ENCODE measurements around the gene CFAP298.
A peak's percentile ranks its signal among the peaks of the same experiment; 100 is the strongest.
"Not testable (repeated sequence)": the region's sequence is repeated elsewhere in the genome, so short reads cannot be mapped to it uniquely, and the experiment has no call there.

CFAP298 gene, protein sequence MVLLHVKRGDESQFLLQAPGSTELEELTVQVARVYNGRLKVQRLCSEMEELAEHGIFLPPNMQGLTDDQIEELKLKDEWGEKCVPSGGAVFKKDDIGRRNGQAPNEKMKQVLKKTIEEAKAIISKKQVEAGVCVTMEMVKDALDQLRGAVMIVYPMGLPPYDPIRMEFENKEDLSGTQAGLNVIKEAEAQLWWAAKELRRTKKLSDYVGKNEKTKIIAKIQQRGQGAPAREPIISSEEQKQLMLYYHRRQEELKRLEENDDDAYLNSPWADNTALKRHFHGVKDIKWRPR

DNA sequence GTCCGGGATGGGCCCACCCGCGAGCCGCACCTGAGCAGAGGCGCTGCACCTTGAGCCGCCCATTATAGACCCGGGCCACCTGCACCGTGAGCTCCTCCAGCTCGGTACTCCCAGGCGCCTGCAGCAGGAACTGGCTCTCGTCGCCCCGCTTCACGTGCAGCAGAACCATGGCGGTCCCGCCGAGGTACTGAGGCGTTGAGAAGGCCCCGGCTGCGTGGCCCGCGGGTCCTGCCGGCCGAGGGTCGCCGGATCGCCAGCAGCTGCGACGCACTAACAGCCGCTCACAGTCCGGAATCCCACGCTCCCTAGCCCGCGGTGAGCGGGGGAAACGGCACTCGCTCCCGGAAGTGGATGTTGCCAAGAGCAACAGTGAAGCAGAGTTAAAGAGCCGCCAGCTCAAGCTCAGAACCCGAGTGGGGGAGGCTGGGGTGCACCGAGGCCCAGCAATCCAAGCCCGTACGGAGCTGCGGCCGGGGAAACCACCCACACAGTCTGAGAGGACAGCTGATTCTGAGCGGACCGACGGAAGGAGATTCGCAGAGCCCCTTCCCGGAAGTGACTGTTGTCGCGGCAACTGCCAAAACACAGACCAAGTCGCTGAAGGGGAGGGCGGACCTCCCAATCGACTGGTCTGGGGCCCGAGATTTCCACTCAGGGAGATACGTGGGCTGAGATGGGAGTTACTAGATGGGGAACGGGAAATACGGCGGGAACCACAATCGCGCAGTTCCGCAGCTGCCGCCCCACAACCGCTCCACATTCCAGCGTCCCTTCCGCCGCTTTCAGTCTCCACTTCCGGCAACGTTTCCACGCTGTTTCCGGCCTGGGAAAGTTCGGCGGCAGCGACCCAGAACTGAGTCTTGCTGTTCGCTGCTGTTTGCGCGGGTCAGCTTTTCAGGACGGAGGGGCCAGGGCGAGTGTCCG is at the start of gene CFAP298:
Gene CFAP298, minus strand, starts transcription at position 303 of the 924 bp plus-strand sequence. Its CDS starts 134 bp downstream, at position 169.
- DNase-seq, result peak; percentile 93

DNA sequence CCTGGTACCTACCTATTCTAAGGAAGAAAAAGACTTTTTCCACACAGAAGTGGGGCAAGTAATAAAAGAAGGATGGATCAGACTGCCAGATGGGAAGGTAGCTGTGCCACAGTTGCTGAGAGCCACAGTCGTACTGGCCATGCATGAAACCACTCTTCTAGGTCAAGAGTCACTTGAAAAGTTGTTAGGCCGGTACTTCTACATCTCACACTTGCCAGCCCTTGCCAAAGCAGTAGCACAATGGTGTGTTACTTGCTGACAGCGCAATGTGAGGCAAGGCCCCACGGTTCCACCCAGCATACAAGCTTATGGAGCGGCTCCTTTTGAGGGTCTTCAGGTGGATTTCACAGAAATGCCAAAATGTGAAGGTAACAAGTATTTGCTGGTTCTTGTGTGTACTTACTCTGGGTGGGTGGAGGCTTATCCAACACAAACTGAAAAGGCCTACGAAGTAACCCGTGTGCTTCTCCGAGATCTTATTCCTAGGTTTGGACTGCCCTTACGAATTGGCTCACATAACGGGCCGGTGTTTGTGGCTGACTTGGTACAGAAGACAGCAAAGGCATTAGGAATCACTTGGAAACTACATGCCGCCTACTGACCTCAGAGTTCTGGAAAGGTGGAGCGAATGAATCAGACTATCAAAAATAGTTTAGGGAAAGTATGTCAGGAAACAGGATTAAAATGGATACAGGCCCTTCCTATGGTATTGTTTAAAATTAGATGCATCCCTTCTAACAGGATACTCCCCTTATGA is 49.0 kb upstream of the CFAP298 start:
- DNase-seq, result not testable (repeated sequence)

DNA sequence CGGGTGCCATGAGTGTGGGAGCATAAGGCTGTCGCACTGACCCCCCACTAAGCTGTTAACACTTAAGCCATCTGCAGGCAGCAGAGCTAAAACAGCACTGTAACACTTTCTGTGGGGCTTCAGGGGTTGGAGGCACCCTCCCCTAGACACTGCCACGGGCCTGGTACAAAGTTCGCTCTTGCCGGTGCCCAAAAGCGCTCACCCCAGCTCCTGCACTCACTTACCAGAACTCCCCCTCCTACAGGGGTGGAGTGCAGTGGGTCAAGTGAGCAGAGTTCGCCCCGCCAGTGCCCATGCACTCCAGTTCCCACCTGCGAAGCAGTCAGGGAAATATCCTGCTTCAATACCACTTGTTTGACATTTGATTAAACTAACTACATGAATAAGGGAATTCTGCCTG is 46.3 kb upstream of the CFAP298 start:
- DNase-seq, result no peak

DNA sequence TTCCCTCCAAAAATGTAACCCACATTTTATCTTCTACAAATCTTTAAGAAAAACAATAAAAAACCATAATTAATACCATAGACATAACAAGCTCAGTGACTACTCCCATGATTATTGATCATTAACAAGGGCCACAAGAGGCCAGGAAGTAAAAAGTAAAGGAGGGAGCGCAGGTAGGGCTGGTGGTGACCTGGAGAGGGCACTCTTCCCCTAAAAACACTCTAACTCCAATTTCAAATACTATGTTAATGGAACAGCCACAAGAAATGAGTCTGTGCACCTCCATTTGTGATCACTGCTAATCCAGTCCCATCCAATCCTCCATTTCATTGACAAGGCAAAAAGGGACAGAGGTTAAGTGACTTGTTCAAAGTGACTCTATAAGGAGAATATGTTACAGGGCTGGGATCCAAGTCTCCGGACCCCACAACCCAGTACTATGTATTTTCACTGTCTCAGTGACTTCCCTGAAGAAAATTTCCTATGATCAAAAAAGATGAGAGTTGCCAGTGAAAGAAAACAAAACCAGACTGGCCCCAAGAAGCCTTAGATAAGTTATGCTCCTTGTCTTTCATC is 41.2 kb upstream of the CFAP298 start:
- DNase-seq, result peak; percentile 64

DNA sequence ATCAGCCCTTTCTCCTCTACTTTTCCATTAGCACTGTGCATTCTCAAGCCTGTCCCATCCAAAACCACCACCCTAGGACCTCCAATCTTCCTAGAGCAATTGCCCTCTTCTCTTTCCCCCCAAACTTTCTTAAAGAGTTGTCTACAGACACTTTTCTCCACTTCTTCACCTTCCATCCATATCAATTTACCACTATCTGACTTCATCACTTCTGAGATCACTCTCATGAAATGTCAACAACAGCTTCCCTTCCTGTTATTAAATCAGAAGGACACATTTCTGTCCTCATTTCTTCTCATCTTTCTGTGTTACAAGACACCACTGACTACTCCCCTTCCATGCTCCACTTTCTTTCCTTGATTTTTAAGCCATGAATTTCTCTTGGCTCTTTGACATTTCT is 36.0 kb upstream of the CFAP298 start:
- no peak for DNase-seq

DNA sequence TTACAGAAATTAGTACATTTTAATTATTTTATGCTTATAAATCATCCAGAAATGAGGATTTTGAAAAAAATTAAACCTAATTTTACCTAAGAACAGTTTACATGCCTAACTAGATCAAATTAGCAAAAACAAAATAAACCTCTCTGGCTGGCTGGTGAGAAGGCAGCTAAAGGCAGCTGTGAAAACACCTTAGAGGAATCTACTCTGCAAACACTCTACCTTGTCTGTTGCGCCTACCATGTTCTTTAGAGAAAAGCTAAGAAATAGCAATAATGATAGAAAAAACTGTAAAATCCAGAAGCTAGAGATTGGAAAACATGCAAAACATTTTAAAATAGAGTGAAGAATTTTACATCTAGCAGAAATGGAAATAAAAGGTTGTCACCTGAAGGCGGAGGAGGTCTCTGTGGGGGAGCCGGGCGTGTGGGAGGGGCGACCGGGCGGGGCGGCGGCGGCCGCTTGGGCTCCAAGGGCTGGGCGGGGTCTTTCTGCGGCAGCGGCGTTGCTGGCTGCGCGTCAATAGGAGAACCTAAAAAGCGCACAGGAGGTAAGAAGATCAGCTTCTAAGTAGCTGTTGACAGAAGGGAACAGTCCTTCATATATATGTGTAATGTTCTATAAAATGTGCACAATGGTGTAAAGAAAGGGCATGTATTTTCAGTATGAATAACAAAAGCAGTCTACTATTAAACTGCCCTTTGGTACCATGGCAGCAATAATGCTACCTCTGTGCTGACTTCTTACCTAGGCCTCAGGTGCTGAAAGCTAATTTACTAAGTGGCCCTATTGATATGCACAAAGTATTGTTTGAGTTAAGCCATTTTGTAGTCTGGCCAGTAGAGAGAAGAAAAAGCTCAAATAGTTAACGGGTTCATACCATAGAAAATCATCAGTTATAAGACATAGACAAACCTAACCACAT is 33.3 kb upstream of the CFAP298 start:
- no peak for DNase-seq

DNA sequence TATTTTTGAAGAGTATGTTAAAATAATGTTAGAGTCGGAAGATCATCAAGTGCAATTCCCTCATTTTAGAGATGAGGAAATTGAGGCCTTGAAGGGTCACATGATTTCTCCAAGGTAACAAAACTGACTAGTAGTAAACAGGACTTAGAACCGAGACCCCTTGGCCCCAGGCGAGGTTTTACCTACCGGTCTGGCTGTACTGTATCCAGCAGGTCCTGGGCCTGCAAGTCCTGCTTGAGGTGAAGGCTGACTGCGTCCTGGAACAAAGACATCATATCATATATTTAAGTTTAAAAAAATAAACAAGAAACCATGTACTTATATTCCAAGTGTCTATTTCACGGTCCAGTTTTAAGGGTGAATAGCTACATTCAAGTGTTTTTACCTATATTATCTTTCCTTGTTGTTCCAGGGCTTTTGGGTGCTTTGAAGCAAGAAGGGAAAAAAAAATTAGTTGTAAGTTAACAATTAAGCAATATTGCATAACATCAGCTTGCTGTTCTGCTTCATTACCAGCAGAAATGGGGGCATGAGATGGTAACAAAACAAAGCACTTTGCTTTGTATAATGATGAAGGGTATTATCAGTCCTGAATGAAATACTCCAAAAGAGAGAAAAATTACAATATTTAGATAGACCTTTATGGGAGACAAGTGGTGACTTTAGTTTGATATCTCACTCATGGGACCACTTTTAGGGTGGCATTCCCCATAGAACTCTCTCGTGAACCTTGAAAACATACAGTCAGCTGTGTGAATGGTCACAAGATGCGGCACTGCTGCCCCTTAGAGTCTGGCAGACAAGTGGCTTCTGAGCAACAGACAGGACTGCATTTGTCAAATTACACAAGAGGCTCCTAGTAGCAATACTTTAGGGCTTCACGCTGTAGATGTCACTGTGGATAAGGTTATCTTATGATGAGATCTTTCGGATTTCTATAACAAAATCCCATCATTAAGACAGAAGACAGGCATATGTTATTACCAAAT is 29.8 kb upstream of the CFAP298 start:
- DNase-seq, result no peak

DNA sequence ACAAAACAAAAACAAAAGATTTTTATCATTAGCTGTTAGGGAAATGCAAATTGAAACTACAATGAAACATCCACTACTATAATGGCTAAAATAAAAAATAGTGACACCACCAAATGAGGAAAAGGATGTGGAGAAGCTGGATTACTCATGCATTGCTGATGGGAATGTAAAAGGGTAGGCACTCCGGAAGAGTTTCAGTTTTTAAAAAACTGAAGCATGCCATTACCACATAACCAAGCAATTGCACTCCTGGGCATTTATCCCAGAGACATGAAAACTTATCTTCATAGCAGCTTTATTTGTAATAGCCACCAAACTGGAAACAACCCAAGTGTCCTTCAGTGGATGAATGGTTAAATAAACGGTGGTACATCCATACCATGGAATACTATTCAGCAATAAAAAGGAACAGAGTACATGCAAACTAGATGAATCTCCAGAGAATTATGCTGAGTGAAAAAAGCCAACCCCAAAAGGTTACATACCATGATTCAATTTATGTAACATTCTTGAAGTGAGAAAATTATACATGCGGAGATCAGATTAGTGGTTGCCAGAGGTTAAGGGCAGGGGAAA is 14.5 kb upstream of the CFAP298 start:
- DNase-seq, result no peak

DNA sequence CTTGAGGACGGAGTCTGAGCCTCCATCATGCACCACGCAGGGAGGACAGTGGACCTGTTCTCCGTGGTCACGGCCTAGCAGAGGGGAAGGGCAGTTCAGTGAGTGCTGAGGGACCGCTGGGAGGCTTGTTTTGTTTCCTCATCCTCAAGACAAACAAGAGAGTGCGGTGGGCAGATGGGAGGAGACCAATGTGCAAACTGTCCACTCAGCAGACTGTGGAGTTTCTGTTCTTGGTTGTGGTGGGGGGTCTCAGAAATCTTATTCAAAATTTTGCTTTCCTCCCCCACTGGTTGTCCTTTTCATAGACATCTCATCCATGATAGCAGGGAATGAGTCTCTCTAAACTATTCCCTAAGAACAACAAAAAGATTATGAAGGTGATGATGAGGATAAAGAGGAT is 6.0 kb upstream of the CFAP298 start:
- DNase-seq, result not testable (repeated sequence)

DNA sequence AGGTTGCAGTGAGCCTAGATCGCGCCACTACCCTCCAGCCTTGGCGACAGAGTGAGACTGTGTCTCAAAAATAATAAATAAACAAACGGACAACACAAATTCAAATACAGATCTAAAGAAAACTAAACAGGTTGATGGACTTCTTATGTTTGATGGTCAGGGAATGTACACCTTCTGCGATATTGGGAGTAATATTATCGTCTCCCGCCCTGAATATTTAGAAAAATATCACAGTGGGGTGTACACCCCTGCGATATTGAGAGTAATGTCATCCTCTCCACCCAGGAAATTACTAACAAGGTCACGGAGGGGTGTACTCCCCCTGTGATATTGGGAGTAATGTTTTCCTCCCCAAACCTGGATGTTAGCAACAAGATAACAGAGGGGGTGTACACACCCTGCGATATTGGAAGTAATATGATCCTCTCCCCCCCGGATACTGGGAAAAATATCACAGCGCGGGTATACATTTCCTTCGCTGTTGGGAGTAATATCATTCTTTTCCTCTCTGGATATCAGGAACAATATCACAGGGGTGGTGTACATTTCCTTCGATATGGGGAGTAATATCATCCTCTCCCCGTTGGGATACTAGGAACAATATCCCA is 1.4 kb upstream of the CFAP298 start:
- no peak for DNase-seq

DNA sequence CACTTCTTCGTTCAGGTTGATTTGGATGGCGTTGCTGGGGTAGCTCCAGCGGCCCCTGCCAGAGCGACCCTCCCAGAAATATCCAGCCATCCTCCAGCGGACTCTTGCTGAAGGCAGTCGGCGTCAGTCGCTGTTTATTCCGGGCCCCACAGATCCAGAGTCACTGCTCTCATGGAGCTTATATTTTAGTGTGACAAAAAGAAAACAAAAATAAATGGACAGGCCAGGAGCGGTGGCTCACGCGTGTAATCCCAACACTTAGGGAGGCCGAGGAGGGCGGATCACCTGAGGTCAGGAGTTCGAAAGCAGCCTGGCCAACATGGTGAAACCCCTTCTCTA is 791 bp upstream of the CFAP298 start:
- no peak for DNase-seq

DNA sequence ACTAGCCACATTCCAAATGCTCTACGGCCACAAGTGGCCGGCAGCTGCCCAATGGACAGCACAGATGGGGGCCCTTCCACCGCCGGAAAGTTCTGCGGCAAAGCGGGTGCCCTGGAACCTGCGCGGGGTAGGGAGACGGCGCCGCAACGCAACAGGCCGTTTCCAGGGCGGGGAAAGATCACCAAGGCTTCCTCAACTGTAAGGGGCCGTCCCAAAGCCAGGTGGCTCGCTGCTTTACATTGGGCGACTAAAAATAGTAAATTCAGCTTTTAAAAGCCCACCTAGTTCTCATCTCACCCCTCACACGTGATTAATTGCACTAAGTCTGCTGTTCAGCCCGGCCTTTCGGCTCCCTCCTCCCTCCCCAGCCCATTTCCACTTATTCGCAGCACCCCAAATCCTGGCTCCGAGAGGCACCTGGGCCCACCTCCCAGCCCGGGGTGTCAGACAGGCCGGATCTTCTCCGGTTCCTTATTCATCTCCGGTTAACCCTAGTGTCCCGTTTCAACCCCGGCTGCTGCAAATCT is 643 bp downstream of the CFAP298 start:
- peak; percentile 54 for DNase-seq

DNA sequence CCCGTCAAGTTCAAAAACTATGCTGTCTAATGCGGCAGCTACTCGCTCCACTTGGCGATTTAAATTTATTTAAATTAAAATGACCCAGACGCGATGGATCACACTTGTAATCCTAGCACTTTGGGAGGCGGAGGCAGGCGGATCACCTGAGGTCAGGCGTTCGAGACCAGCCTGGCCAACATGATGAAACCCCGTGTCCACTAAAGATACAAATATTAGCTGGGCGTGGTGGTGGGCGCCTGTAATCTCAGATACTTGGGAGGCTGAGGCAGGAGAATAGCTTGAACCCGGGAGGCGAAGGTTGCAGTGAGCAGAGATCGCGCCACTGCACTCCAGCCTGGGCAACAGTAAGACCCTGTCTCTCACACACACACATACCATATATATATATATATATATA is 1.2 kb downstream of the CFAP298 start:
- not testable (repeated sequence) for DNase-seq

DNA sequence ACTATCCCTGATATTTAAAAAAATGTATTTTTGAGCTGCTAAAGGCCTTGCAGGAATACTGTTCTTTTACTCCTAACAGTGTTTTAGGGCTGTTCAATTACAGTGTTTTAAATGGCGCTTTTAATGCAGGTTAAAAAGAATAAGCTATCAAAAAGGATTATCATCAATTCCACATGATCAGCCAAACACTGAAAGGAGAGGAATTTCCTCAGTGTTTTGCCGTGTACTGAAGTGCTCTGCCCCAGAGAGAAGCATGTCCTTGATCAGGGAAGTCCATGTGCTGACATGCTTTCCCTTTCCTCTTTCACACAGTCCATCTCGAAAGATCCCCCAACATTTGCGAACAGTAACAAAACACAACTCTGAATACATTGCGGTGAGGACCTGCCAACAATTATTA is 3.3 kb downstream of the CFAP298 start:
- DNase-seq, result no peak

DNA sequence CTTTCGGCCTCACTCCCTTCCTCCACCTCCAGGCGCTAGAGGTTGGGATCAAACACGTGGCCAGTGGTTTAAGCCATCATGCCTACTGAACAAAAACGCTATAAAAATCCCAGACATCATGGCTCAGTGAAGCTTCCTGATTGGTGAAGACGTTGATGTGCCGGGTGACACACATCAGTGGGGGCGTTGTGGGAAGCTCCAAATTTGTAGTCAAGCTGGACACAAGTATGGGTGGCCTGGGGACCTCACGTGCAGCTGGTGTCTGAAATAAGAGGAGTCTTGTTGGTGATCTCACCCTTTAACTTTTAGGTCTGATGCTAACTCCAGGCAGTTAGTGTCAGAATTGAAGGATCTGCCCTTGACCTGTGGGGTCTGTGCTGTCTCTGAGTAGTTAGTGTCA is 6.7 kb downstream of the CFAP298 start:
- DNase-seq, result no peak

DNA sequence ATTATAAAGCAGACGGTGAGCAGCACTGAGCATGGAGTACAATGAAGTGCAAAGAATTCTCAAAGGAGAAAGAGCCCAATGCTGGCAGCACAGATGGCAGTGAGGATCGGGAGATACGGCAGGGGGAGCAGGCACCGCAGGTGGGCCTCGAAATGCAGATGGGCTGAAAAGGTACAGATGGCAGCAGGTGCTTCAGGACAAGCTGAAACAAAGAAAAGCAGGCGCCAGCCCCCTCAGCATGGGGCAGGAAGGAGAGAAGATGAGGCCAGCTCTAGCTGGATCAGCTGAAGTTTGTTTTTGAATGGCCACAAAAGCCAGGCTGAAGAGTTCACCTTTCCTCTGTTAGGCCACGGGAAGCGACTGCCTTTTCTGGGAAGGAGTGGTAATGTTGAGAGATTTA is 7.7 kb downstream of the CFAP298 start:
- no peak for DNase-seq

DNA sequence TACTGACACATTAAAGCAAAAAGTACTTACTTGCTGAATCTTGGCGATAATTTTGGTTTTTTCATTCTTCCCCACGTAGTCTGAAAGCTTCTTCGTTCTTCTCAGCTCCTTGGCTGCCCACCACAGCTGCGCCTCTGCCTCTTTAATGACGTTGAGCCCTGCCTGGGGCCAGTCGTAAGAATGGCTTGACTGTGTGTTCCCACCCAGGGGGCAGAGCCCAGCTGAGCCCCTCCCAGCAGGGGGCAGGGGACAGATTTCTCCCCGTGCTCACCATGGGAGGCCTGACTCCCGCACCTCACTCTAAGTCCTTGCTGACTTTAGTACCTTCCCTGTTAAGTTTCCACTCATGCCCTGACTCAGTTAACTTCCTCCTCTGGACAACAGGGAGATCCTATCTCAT is 9.0 kb downstream of the CFAP298 start:
- DNase-seq, result no peak

DNA sequence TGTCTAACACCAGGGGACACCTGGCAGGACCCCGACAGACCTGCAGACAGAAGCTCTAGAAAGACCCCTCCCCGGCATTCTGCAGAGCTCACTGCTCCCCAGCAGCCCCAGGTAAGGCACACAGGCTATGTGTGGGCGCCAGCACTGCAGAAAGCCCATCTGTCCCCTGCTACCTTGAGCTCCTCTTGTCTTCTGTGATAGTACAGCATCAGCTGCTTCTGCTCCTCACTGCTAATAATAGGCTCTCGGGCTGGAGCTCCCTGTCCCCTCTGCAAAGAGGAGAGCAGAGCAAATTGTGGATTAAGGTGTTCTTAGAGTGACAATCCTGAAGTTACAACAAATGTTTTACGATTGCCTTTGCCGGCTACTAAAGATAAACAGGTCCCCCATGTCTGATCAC is 10.1 kb downstream of the CFAP298 start:
- no peak for DNase-seq

DNA sequence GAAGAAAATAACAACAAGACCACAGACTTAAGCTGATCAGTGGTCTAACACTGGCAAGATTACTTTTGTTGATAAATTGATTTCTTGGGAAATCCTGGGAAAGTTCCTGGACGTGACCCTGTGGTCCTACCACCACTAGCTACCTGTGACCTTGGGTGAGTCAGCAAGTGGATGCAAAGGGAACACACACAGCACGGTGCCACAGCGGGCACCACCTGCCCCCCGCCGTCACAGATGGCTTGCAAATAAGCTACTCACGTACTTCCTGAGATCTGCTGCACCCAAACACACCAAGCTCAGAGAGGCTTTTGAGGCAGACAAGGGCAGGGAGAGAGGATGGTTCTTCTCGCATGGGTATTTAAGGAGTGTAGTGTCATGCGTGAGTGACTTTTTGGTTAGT is 12.7 kb downstream of the CFAP298 start:
- DNase-seq, result no peak

DNA sequence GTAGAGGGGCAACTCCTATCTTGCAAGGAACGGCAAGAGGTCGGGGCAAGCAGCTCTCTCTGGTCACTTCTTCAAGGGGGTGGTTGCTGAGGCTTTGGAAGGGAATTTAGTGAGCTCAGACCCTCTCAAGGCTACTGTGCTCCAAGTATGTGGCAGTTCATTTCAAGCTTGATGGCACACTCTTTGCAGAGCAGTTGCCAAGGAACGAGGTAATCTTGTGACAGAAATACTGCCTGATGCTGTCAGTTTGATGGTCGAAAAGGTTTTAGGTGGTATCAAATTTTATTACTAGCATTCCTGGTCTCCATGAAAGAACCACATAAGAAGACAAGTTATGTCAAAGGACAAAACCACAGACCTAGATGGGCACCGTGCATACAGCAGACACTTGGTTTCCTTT is 13.1 kb downstream of the CFAP298 start:
- no peak for DNase-seq

All from hematopoietic multipotent progenitor cell treated with erythropoietin and hydrocortisone succinate and interleukin-3 and kit ligand, for 8 days (in vitro differentiated cells).